ENCODE results near the gene WNT7A.

The WNT7A gene

DNA sequence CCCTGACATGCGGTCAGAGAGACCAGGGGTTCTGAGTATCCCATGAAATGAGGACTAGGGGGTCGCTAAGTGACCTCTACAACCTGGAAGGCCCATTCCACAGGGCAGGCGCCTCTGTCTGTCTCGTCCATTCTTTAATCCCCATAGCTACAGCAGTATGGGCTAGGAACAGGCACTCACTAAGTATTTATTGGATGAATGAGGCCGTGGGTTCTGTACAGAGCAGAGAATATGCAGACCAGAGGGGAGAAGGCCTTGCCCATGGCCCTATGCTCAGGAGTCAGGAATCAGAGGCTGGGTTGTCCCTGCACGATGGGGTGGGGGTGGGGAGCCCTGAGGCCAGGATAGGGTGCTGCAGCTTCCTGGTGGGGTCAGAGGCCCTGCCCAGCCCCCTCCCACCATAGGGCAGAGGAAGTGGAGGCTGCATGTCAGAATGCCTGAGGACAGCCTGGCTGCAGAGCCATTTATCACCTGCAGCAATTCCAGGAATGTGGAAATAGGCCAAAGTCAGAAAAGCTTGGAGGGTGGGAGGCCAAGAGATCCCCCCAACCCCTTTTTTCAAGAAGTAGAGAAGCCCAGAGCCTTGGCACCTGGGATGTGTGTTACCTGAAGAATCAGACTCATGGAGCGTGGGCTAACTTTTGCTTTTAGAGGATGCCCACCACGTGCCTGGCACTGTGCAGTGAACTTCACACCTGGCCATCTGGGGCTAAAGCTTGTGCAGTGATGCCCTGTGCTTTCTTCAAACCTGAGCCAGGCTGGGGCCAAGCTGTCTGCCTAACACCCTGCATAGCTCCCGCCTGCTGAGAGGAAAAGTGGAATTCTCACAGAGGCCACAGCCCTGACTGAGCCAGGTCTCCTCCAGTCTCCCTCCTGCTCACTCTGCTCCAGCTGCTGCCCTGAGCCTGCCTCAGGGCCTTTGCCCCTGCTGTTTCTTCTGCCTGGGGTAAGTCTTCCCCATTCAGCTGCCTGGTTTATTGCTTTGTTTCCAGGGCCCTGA is 109.4 kb downstream of the WNT7A start:
- H3K9me3 ChIP-seq (ENCODE audit: control insufficient read depth in 2 of 2, low read length in 2 of 2): no peaks in the 10 kb centered on the region
- H3K4me3 ChIP-seq (ENCODE audit: low read length in 2 of 2): no peak overlapping the region
- no peak overlapping the region for H3K27ac ChIP-seq (ENCODE audit: low read length)
- H3K27me3 ChIP-seq (ENCODE audit: control insufficient read depth in 1 of 2, insufficient read depth in 2 of 2, low read length in 2 of 2): no peaks in the 10 kb centered on the region
- no peaks in the 10 kb centered on the region for H3K4me1 ChIP-seq (ENCODE audit: control insufficient read depth, insufficient read depth, low read length)
- H3K9ac ChIP-seq (ENCODE audit: low read length in 2 of 2): no peak overlapping the region
- no peaks in the 10 kb centered on the region for H3K36me3 ChIP-seq (ENCODE audit: control insufficient read depth in 2 of 2, insufficient read depth in 2 of 2, low read length in 2 of 2)

DNA sequence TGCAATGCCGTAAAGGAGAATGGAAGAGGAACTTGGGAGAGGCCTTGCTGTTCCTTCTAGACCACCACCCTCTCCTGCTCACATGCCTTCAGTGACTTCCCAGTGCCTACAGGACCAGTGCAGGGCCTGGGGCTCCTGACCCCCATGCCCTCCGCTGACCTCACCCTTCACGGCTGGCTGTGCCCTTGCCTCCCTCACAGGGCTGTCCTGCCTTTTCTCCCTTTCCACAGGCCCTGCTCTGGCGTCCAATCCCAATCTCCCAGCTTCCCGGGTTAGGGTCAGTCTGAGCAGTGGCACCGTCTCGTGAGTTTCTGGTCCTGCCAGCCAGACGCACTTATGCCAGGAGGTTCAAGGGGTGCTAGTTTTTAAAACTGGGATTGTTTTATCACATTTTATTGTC is 110.4 kb downstream of the WNT7A start:
- H3K27ac ChIP-seq (ENCODE audit: low read length): no peak overlapping the region
- no peaks in the 10 kb centered on the region for H3K9me3 ChIP-seq (ENCODE audit: control insufficient read depth in 2 of 2, low read length in 2 of 2)
- no peak overlapping the region for H3K4me3 ChIP-seq (ENCODE audit: low read length in 2 of 2)
- no peaks in the 10 kb centered on the region for H3K4me1 ChIP-seq (ENCODE audit: control insufficient read depth, insufficient read depth, low read length)
- H3K27me3 ChIP-seq (ENCODE audit: control insufficient read depth in 1 of 2, insufficient read depth in 2 of 2, low read length in 2 of 2): no peaks in the 10 kb centered on the region
- H3K9ac ChIP-seq (ENCODE audit: low read length in 2 of 2): no peak overlapping the region
- H3K36me3 ChIP-seq (ENCODE audit: control insufficient read depth in 2 of 2, insufficient read depth in 2 of 2, low read length in 2 of 2): no peaks in the 10 kb centered on the region

DNA sequence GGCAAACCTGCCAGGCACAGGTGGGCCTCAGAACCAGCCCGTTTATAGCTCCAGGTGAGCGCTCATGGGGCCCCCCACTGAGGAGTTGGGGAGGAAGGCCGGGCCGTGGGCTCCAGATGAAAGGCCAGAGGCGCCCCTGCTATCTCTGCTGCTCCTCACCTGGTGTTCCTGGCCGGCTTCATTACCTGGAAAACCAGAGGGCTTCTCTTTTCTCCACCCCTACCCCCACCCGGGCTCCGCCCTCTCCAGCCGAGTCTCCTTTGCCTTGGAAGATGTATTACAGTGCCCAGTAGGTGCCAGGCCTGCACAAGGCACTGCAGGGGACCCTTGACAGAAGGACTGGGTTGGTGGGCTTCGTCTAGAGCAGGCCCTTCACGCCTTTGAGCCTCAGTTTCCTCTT is 111.4 kb downstream of the WNT7A start:
- Histone ChIP-seq H3K27me3 (ENCODE audit: control insufficient read depth in 1 of 2, insufficient read depth in 2 of 2, low read length in 2 of 2) (no peaks in the 10 kb centered on the region), H3K4me1 (ENCODE audit: control insufficient read depth, insufficient read depth, low read length) (no peaks in the 10 kb centered on the region), H3K9me3 (ENCODE audit: control insufficient read depth in 2 of 2, low read length in 2 of 2) (no peaks in the 10 kb centered on the region), H3K9ac (ENCODE audit: low read length in 2 of 2) (no peak overlapping the region), H3K4me3 (ENCODE audit: low read length in 2 of 2) (no peak overlapping the region), H3K36me3 (ENCODE audit: control insufficient read depth in 2 of 2, insufficient read depth in 2 of 2, low read length in 2 of 2) (no peaks in the 10 kb centered on the region), H3K27ac (ENCODE audit: low read length) (no peak overlapping the region)

DNA sequence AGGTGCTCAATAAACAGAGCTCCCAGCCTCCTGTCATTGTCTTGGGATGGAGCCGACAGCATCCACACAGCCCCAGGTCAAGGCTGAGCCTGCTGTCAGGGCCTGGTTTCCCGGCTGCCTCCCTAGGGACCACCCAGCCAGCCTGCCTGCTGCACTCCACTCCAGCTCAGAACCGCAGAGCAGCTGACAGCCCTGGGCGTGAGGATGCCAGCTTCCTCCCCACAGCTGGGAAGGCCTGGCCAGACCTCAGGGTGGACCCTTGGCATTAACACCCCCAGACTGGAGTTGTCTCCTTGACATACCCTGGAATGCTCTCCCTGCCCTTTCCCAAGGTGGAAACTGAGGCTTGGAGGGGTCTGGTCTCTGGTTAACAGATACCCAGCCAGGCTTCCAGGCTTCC is 112.0 kb downstream of the WNT7A start:
- Histone ChIP-seq H3K36me3 (ENCODE audit: control insufficient read depth in 2 of 2, insufficient read depth in 2 of 2, low read length in 2 of 2) (no peaks in the 10 kb centered on the region), H3K4me1 (ENCODE audit: control insufficient read depth, insufficient read depth, low read length) (no peaks in the 10 kb centered on the region), H3K4me3 (ENCODE audit: low read length in 2 of 2) (no peak overlapping the region), H3K27me3 (ENCODE audit: control insufficient read depth in 1 of 2, insufficient read depth in 2 of 2, low read length in 2 of 2) (no peaks in the 10 kb centered on the region), H3K9ac (ENCODE audit: low read length in 2 of 2) (no peak overlapping the region), H3K9me3 (ENCODE audit: control insufficient read depth in 2 of 2, low read length in 2 of 2) (peaks cover 0 to 2% of the 10 kb centered on the region in 2 donors), H3K27ac (ENCODE audit: low read length) (no peak overlapping the region)

DNA sequence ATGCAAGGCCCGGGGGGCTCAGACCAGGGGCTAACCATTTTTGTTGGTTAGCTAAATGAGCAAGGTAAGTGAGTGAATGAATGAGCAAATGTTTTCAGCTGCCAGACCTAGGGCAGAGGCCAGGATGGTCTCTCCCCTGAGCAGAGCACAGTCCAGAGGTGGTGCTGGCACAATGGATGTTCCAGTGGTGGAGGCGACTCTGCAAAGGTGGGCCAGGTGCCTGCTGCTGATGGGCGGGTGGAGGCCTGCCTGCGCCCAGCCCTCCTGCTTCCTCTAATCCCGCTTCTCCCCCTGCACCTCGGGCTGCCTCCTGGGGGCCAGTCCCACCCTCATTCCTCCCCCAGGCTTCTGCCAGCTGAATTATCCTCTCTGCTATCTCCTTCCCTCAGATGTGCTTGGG is 112.8 kb downstream of the WNT7A start:
- Histone ChIP-seq H3K27me3 (ENCODE audit: control insufficient read depth in 1 of 2, insufficient read depth in 2 of 2, low read length in 2 of 2) (no peaks in the 10 kb centered on the region), H3K4me1 (ENCODE audit: control insufficient read depth, insufficient read depth, low read length) (no peaks in the 10 kb centered on the region), H3K27ac (ENCODE audit: low read length) (no peak overlapping the region), H3K9ac (ENCODE audit: low read length in 2 of 2) (no peak overlapping the region), H3K36me3 (ENCODE audit: control insufficient read depth in 2 of 2, insufficient read depth in 2 of 2, low read length in 2 of 2) (no peaks in the 10 kb centered on the region), H3K4me3 (ENCODE audit: low read length in 2 of 2) (no peak overlapping the region), H3K9me3 (ENCODE audit: control insufficient read depth in 2 of 2, low read length in 2 of 2) (peaks cover 0 to 2% of the 10 kb centered on the region in 2 donors)
